ENCODE data around the gene FAAP20. TPM values are rescaled to one million over a fixed set of nuclear protein-coding genes. Genes with fewer than 3 reads are reported as not detected.
A peak's percentile ranks its signal among the peaks of the same experiment; 100 is the strongest.

The FAAP20 gene
- total RNA-seq, 1 donor from 2014 or later, result 55.3 TPM

- Histone ChIP-seq H3K9me3 (no peaks in the 10 kb centered on the region), H3K4me1 (peaks cover 6% of the 10 kb centered on the region), H3K4me3 (no peak overlapping the region), H3K27me3 (no peaks in the 10 kb centered on the region), H3K27ac (no peak overlapping the region), H3K36me3 (no peaks in the 10 kb centered on the region)
- DNase-seq (peak; percentile 71), ATAC-seq (no peak)
- intact Hi-C loops (cut with DNase I), result no loop called here
- TF ChIP-seq CTCF (IDR thresholded peaks at IDR 0.05), result no peak
Measured at GRCh38 chr1:2224170-2224584, 29.6 kb upstream of the FAAP20 start.

- Histone ChIP-seq H3K4me1 (no peaks in the 10 kb centered on the region), H3K27me3 (no peaks in the 10 kb centered on the region), H3K36me3 (no peaks in the 10 kb centered on the region), H3K9me3 (no peaks in the 10 kb centered on the region), H3K4me3 (no peak overlapping the region), H3K27ac (no peak overlapping the region)
- no peak for ATAC-seq
- DNase-seq, result no peak
- TF ChIP-seq CTCF (IDR thresholded peaks at IDR 0.05), result no peak
- intact Hi-C loops (cut with DNase I), result no loop called here
Measured at GRCh38 chr1:2221271-2221670, 26.7 kb upstream of the FAAP20 start.

- H3K9me3 ChIP-seq, result no peaks in the 10 kb centered on the region
- ATAC-seq, result no peak
- no peak overlapping the region for H3K4me3 ChIP-seq
- intact Hi-C loops (cut with DNase I), result no loop called here
- peaks cover 32% of the 10 kb centered on the region for H3K4me1 ChIP-seq
- no peaks in the 10 kb centered on the region for H3K36me3 ChIP-seq
- DNase-seq, result no peak
- no peak for TF ChIP-seq CTCF (IDR thresholded peaks at IDR 0.05)
- H3K27me3 ChIP-seq, result no peaks in the 10 kb centered on the region
- no peak overlapping the region for H3K27ac ChIP-seq
Measured at GRCh38 chr1:2216767-2217058, 22.1 kb upstream of the FAAP20 start.

GRCh38 chr1:2215909-2216766 lies 21.6 kb upstream of the FAAP20 start:
- no peak overlapping the region for H3K27ac ChIP-seq
- intact Hi-C loops (cut with DNase I), result no loop called here
- H3K9me3 ChIP-seq, result no peaks in the 10 kb centered on the region
- no peaks in the 10 kb centered on the region for H3K36me3 ChIP-seq
- H3K27me3 ChIP-seq, result no peaks in the 10 kb centered on the region
- no peak for TF ChIP-seq CTCF (IDR thresholded peaks at IDR 0.05)
- ATAC-seq, result no peak
- H3K4me1 ChIP-seq, result peaks cover 32% of the 10 kb centered on the region
- no peak overlapping the region for H3K4me3 ChIP-seq
- DNase-seq, result no peak

- no peak for TF ChIP-seq CTCF (IDR thresholded peaks at IDR 0.05)
- Histone ChIP-seq H3K4me1 (peaks cover 32% of the 10 kb centered on the region), H3K4me3 (no peak overlapping the region), H3K27ac (peak overlapping the region; percentile 96), H3K36me3 (no peaks in the 10 kb centered on the region), H3K9me3 (no peaks in the 10 kb centered on the region), H3K27me3 (no peaks in the 10 kb centered on the region)
- no peak for ATAC-seq
- intact Hi-C loops (cut with DNase I), result no loop called here
- DNase-seq, result peak; percentile 65
Measured at GRCh38 chr1:2215329-2215728, 20.8 kb upstream of the FAAP20 start.
